ENCODE measurements around the gene RRP15.

The RRP15 gene

DNA sequence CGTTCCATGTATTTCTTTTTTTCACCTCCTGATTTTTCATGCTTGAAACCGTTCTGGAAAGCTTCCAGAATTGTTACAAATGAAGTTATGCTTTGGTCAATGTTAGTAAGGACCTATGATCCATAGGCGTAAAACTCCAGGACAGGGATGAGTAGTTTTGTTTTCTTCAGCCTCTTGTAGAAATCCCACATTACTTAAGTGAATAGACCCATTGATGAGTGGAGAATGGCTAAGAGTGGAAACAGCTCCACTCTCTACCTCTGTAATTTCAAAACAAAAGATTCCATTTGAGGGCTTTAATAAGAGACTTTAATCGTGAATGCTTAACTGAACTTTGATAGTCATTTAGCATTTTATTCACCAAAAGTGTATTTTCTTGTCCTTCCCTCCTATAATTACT is 57.0 kb downstream of the RRP15 start:
- in situ Hi-C loops (cut with HindIII; ENCODE audit: low sequenced_read_pairs), result no loop called here

DNA sequence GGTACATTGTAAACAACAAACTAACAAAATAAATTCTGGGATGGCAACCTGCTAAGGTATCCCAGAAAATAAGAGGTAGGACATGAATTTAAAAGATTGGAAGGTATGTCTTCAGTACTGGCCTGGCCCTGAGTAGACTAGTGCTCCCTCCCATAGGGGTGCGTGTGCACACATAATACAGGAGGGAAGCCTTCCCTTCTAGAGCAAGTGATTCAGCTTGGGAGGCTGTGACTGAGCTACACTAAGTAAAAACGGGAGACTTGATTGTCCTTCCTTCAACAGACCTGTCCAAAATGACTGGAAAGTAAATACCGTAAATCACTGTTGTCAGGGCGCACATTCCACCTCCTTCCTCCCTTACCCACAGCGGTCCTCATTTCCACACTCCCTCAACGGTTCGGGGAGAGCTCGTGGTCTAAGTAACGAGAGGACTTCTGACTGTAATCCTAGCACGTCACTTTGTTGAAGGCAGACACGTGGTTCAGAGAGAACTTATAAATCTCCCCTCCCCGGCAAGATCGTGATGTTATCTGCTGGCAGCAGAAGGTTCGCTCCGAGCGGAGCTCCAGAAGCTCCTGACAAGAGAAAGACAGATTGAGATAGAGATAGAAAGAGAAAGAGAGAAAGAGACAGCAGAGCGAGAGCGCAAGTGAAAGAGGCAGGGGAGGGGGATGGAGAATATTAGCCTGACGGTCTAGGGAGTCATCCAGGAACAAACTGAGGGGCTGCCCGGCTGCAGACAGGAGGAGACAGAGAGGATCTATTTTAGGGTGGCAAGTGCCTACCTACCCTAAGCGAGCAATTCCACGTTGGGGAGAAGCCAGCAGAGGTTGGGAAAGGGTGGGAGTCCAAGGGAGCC is 60.0 kb downstream of the RRP15 start, which contains the start of gene TGFB2:
TSS of gene TGFB2 (plus strand) at position 523 of the 859 bp plus-strand sequence. CDS start 1,366 bp downstream, outside the sequence.
- peak within 1 kb of the TSS; percentile 60 for H3K4me3 ChIP-seq (ENCODE audit: low read depth, low read length)
- TF ChIP-seq, protein P1, sequence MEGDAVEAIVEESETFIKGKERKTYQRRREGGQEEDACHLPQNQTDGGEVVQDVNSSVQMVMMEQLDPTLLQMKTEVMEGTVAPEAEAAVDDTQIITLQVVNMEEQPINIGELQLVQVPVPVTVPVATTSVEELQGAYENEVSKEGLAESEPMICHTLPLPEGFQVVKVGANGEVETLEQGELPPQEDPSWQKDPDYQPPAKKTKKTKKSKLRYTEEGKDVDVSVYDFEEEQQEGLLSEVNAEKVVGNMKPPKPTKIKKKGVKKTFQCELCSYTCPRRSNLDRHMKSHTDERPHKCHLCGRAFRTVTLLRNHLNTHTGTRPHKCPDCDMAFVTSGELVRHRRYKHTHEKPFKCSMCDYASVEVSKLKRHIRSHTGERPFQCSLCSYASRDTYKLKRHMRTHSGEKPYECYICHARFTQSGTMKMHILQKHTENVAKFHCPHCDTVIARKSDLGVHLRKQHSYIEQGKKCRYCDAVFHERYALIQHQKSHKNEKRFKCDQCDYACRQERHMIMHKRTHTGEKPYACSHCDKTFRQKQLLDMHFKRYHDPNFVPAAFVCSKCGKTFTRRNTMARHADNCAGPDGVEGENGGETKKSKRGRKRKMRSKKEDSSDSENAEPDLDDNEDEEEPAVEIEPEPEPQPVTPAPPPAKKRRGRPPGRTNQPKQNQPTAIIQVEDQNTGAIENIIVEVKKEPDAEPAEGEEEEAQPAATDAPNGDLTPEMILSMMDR (IDR thresholded peaks at IDR 0.05; ENCODE audit: low read depth, low read length), result peak; percentile 32
- DNase-seq (ENCODE audit: low read depth, low spot score), result peak; percentile 93
- in situ Hi-C loops (cut with HindIII; ENCODE audit: low sequenced_read_pairs), result no loop called here

More for the DNA sequence above, 57.0 kb downstream of the RRP15 start:
- TF ChIP-seq, protein P1 (IDR thresholded peaks at IDR 0.05; ENCODE audit: low read depth, low read length), result no peak
- no peak for DNase-seq (ENCODE audit: low read depth, low spot score)
- H3K4me3 ChIP-seq (ENCODE audit: low read depth, low read length), result no peak overlapping the region

DNA sequence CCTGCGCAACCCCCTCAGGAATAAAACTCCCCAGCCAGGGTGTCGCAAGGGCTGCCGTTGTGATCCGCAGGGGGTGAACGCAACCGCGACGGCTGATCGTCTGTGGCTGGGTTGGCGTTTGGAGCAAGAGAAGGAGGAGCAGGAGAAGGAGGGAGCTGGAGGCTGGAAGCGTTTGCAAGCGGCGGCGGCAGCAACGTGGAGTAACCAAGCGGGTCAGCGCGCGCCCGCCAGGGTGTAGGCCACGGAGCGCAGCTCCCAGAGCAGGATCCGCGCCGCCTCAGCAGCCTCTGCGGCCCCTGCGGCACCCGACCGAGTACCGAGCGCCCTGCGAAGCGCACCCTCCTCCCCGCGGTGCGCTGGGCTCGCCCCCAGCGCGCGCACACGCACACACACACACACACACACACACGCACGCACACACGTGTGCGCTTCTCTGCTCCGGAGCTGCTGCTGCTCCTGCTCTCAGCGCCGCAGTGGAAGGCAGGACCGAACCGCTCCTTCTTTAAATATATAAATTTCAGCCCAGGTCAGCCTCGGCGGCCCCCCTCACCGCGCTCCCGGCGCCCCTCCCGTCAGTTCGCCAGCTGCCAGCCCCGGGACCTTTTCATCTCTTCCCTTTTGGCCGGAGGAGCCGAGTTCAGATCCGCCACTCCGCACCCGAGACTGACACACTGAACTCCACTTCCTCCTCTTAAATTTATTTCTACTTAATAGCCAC is 60.7 kb downstream of the RRP15 start:
- peak; percentile 80 for DNase-seq (ENCODE audit: low read depth, low spot score)
- in situ Hi-C loops (cut with HindIII; ENCODE audit: low sequenced_read_pairs), result no loop called here
- TF ChIP-seq, protein P1 (IDR thresholded peaks at IDR 0.05; ENCODE audit: low read depth, low read length), result no peak
- H3K4me3 ChIP-seq (ENCODE audit: low read depth, low read length), result peak overlapping the region; percentile 60

DNA sequence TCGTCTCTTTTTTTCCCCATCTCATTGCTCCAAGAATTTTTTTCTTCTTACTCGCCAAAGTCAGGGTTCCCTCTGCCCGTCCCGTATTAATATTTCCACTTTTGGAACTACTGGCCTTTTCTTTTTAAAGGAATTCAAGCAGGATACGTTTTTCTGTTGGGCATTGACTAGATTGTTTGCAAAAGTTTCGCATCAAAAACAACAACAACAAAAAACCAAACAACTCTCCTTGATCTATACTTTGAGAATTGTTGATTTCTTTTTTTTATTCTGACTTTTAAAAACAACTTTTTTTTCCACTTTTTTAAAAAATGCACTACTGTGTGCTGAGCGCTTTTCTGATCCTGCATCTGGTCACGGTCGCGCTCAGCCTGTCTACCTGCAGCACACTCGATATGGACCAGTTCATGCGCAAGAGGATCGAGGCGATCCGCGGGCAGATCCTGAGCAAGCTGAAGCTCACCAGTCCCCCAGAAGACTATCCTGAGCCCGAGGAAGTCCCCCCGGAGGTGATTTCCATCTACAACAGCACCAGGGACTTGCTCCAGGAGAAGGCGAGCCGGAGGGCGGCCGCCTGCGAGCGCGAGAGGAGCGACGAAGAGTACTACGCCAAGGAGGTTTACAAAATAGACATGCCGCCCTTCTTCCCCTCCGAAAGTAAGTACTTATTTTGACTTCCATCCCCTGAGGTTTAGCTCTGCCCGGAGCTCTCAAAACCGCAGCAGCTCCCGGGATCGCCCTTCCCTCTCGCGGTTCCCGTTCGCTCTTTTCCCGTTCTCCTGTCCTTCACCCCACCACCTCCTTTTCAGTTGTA is 61.5 kb downstream of the RRP15 start:
- DNase-seq (ENCODE audit: low read depth, low spot score), result peak; percentile 55
- TF ChIP-seq, protein P1 (IDR thresholded peaks at IDR 0.05; ENCODE audit: low read depth, low read length), result no peak
- in situ Hi-C loops (cut with HindIII; ENCODE audit: low sequenced_read_pairs), result no loop called here
- H3K4me3 ChIP-seq (ENCODE audit: low read depth, low read length), result peak overlapping the region; percentile 60

DNA sequence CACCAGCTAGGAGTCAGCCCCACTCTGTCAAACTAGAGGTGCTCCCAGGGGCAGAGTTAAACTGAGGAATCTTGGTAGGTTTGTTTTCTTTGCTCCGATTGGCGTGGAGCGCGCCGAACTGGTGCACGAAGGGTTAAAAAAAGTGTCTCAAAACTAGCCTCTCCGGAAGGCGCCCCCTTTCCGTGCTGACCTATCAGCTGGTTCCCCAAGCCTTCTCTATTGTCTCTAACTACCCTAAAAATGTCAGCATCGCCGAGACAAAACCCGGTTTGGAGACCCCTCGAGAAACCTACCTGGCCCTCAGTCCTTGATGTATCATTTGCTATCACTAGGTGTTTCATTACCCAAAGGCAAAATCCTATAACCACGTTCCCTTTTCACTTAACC is 62.2 kb downstream of the RRP15 start:
- TF ChIP-seq, protein P1 (IDR thresholded peaks at IDR 0.05; ENCODE audit: low read depth, low read length), result no peak
- DNase-seq (ENCODE audit: low read depth, low spot score), result peak; percentile 65
- in situ Hi-C loops (cut with HindIII; ENCODE audit: low sequenced_read_pairs), result no loop called here
- peak overlapping the region; percentile 60 for H3K4me3 ChIP-seq (ENCODE audit: low read depth, low read length)

Measured in astrocyte of the spinal cord (primary cell).